Epithelial cell of proximal tubule (primary cell): ENCODE measurements around the gene CEP70. TPM values are rescaled to one million over a fixed set of nuclear protein-coding genes. Genes with fewer than 3 reads are reported as not detected.
"Not testable (repeated sequence)": the region's sequence is repeated elsewhere in the genome, so short reads cannot be mapped to it uniquely, and the experiment has no call there.

Source experiments
- DNase-seq: peaks from one replicate; pipeline ENCODE4 v3.0.0-alpha.2; 2011; ENCODE audit warnings: low read depth
- H3K4me3 ChIP-seq: 2 replicates; pipeline ENCODE4 v1.5.1; 2011; ENCODE audit warnings: low read depth, mild to moderate bottlenecking, low read length
- total RNA-seq: library from RNA; depleted of rRNA; stranded (reverse); fragments of >200 nt; gene quantifications from 2 replicates; pipeline ENCODE4 v1.2.3, GENCODE V29; 2015
- TF ChIP-seq, protein P1 (sequence below): conservative IDR thresholded peaks from 2 replicates; pipeline ENCODE4 v1.5.1; 2012; ENCODE audit warnings: low read depth, mild to moderate bottlenecking, low read length

Gene CEP70
- total RNA-seq, 1 donor from 2014 or later, result 21.0 TPM

DNA sequence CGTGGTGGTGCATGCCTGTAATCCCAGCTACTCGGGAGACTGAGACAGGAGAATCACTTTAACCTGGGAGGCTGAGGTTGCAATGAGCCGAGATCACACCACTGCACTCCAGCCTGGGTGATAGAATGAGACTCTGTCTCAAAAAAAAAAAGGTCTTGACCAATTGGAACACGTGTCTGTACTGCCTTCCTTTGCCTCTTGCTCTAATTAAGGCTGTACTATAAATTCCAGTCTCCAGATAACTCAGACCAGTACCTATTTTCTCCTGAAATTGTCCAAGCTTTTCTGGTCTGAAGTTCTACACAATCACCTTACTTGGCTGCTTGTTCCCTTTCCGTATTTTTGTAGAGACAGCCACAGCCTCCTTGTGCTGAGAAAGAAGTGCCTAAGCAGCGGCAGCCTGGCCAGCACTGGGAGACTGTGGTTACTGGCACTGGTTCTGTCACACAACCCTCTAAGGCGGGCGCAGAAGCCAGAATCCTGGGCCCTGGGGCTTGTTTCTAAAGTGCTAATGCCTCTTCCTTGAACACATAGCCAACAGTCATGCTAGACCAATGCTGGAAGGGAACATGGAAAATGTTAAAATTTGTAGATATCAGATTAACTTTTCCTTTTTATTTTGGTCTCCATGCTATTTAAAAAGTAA is 6.2 kb upstream of the CEP70 start:
- no peak for DNase-seq
- TF ChIP-seq, protein P1, sequence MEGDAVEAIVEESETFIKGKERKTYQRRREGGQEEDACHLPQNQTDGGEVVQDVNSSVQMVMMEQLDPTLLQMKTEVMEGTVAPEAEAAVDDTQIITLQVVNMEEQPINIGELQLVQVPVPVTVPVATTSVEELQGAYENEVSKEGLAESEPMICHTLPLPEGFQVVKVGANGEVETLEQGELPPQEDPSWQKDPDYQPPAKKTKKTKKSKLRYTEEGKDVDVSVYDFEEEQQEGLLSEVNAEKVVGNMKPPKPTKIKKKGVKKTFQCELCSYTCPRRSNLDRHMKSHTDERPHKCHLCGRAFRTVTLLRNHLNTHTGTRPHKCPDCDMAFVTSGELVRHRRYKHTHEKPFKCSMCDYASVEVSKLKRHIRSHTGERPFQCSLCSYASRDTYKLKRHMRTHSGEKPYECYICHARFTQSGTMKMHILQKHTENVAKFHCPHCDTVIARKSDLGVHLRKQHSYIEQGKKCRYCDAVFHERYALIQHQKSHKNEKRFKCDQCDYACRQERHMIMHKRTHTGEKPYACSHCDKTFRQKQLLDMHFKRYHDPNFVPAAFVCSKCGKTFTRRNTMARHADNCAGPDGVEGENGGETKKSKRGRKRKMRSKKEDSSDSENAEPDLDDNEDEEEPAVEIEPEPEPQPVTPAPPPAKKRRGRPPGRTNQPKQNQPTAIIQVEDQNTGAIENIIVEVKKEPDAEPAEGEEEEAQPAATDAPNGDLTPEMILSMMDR, result no peak
- no peak overlapping the region for H3K4me3 ChIP-seq

DNA sequence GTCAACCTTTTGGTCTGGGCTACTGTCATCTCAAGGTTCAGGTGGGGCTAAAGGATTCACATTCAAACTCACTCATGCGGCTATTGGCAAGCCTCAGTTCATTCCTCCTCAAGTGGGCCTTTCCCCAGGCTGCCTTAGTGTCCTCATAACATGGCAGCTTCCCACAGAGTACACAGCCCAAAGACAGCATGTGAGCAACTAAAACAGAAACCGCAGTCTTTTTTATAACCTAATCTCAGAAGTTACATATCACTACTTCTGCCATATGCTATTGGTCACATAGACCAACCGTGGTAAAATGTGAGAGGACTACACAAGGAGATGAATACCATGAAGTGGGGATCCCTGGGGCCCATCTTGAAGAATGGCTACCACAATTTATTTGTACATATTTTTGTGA is 4.5 kb upstream of the CEP70 start:
- TF ChIP-seq, protein P1, result no peak
- H3K4me3 ChIP-seq, result no peak overlapping the region
- no peak for DNase-seq

DNA sequence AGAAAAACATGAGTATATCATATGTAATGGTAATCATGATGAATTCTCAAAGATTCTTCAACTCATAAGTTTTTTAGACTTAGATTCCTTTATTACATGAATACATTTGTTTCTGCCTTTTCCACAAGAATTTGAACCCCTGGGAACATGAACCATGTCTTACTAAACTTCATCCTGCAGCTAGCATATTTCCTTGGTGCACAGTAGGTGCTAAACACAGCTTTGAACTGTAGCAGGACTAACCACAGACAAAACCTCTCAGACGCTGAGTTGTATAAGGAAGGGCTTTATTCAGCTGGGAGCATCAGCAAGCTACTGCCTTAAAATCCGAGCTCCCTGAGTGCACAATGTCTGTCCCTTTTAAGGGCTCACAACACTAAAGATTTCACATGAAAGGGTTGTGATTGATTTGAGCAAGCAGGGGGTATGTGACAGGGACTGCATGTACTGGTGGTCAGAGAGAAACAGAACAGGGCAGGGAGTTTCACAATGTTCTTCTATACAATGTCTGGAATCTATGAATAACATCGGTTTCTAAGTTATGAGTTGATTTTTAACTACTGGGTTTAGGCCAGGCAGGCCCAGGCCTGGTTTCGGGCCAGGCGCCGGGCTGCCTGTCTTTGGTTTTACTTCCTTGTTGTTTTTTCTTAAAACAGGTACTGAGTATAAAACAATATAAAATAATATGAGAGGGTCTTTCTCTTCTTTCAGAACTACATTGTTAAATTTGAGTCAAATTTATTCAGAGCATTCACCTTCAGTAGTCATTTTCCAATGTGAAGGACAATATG is 3.3 kb upstream of the CEP70 start:
- H3K4me3 ChIP-seq, DNase-seq: not testable (repeated sequence)

DNA sequence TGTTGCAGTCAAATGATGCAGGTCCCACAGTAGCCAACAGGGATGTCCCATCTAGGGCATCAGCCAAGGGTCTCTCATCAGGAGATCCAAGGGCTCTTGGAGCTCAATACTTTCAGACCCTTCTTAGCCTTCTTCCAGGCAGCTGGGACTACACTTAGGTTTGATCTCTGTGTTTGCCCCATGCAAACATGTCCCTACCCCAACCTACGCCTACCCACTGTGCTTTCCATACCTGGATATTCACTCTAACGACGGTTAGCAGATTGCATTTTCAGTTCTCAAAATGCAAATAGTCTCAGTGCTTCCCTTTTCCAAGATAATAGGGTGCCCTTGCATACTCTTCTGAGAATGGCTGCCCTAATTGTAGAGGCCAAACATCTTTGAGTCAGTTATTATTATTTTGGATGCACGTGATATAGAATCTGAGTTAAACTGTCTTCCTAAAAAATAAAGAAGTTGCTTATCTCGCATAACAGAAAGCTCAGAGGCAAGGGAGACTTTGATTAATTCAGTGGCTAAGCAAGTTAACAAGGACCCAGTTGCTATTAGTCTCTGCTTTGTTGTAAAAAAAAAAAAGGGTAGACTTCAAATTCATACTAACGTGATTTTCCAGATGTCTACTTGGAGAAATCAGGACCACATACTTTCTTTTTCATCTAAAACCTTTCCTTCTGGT is 1.0 kb upstream of the CEP70 start:
- DNase-seq, result no peak
- TF ChIP-seq, protein P1, result no peak
- peak overlapping the region; percentile 86 for H3K4me3 ChIP-seq

DNA sequence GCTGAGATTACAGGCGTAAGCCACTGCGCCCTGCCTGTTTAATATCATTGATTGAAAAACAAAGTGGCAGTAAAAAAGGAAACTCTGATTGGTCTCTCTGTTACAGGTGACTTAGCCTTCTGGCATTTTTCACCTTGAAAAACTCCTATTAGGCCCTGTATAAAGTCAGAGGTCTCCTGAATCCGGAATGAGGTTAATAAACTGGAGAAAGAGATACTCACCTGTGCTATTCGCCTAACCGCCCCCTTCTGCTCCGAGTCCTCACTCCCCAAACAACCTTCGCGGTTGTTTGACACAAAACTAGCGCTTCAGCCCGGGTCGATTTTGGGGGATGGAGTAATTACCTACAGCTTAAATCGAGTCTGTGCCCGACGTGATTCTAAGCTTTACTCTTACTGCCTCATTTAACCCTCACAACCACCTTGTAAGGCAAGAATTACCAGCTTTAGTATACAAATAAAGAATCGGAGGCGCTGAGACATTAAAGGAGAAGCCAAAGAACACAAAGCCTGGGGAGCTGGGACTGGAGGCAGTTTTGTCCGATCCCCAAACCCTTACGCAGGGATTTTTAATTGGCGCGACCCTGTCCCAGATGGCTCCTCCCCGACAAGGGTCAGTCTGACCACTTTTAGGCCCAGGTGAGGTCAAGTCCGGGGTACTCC is 441 bp downstream of the CEP70 start:
- H3K4me3 ChIP-seq, result peak overlapping the region; percentile 86
- TF ChIP-seq, protein P1, result no peak
- DNase-seq, result no peak

DNA sequence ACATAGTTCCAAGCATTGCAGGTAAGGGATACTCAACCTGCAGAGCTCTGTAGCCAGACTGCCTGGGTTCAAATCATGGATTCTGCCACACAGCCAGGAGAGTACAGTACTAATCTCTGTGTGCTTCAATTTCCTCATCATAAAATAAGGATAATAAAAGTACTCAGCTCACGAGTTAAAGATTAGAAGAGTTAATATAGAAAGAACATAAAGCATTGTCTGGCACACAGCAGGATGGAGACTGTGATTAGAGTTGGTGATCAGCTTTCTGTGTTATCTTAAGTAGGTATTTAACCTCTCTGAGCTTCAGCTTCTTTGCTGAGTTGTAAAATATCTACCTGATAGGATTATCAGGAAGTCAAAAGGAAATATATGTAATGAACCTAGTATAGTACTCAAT is 2.7 kb downstream of the CEP70 start:
- TF ChIP-seq, protein P1, result no peak
- H3K4me3 ChIP-seq, result no peak overlapping the region
- no peak for DNase-seq

DNA sequence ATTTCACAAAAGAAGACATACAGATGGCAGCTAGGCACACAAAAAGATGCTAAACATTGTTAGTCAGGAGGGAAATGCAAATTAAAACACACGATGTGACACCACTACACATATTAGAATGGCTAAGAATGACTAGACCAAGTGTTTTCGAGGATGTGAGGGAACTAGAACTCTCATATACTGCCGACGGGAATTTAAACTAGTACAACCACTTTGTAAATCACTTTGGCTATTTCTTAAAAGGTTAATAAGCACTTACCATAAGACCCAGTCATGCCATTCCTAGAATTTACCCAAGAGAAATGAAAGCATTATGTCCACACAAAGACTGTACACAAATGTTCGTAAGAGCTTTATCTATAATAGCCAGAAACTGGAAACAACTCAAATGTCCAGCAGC is 5.6 kb downstream of the CEP70 start:
- no peak for DNase-seq
- TF ChIP-seq, protein P1, result no peak

More for the DNA sequence above, 5.6 kb downstream of the CEP70 start:
- no peak overlapping the region for H3K4me3 ChIP-seq
